IMR-90 (cell line): Measurements from ENCODE around the gene STAG1. TPM values are rescaled to one million over a fixed set of nuclear protein-coding genes. Genes with fewer than 3 reads are reported as not detected.
A peak's percentile ranks its signal among the peaks of the same experiment; 100 is the strongest.

Experiments
- ATAC-seq: fragments of 200-7000 bp; cut with Tn5 transposase; 2 replicates; pipeline ENCODE4 v1.9.1; 2020; ENCODE audit warnings: low read depth, mild to moderate bottlenecking, moderate library complexity
- BruUV-seq: library from RNA; stranded (reverse); fragments of 400-500 nt; replicated peaks from 2 replicates; lab custom pipeline; 2021; lab: Mats Ljungman, UMichigan
- CTCF ChIA-PET: fragments of 300-600 bp; formaldehyde crosslinking; extraction: SDS; loops from one replicate; lab custom pipeline; 2021; ENCODE audit warnings: antibody characterized with exemption; lab: Yijun Ruan, JAX
- POLR2A ChIA-PET: fragments of 300-600 bp; sonication (Branson Sonifier 250); formaldehyde crosslinking; loops from one replicate; lab custom pipeline; 2022; ENCODE audit warnings: antibody characterized with exemption; ENCODE audit not compliant: unreplicated experiment; lab: Charles Lee
- DNase-seq: peaks from one replicate; pipeline ENCODE4 v3.0.0; 2013
- H2AFZ ChIP-seq: replicated peaks from 2 replicates; pipeline ENCODE3; 2013; ENCODE audit warnings: low read length, mild to moderate bottlenecking; ENCODE audit not compliant: poor library complexity
- H2AK5ac ChIP-seq: 2 replicates; pipeline ENCODE4 v1.6.1; 2013; ENCODE audit warnings: low read depth, low read length, inconsistent platforms
- H2AK9ac ChIP-seq: replicated peaks from 2 replicates; pipeline ENCODE3; 2013; ENCODE audit warnings: mild to moderate bottlenecking, low read depth, low read length, moderate library complexity; ENCODE audit not compliant: poor library complexity
- H2BK120ac ChIP-seq: 2 replicates; pipeline ENCODE4 v1.6.1; 2013; ENCODE audit warnings: low read depth, low read length, inconsistent platforms
- H2BK15ac ChIP-seq: 3 replicates; pipeline ENCODE4 v1.6.1; 2013; ENCODE audit warnings: low read depth, low read length, inconsistent platforms
- H2BK20ac ChIP-seq: 2 replicates; pipeline ENCODE4 v1.6.1; 2013; ENCODE audit warnings: low read depth, mild to moderate bottlenecking, inconsistent platforms, low read length, moderate library complexity
- H2BK5ac ChIP-seq: 2 replicates; pipeline ENCODE4 v1.6.1; 2013; ENCODE audit warnings: mild to moderate bottlenecking, low read depth, low read length, inconsistent platforms; ENCODE audit not compliant: poor library complexity, severe bottlenecking
- H3K14ac ChIP-seq: replicated peaks from 2 replicates; pipeline ENCODE4 v1.6.1; 2013; ENCODE audit warnings: low read depth, low read length, inconsistent platforms
- H3K18ac ChIP-seq: 2 replicates; pipeline ENCODE4 v1.6.1; 2013; ENCODE audit warnings: low read depth, low read length, control low read depth
- H3K23ac ChIP-seq: 2 replicates; pipeline ENCODE4 v1.6.1; 2013; ENCODE audit warnings: low read depth, low read length, inconsistent platforms
- H3K27ac ChIP-seq: 2 replicates; pipeline ENCODE4 v1.5.1; 2013; ENCODE audit warnings: mild to moderate bottlenecking, control low read depth, low read length; ENCODE audit not compliant: insufficient read depth
- H3K27me3 ChIP-seq: 2 replicates; pipeline ENCODE4 v1.6.1; 2013; ENCODE audit warnings: low read length; ENCODE audit not compliant: control insufficient read depth, insufficient read depth
- H3K36me3 ChIP-seq: 2 replicates; pipeline ENCODE4 v1.6.1; 2013; ENCODE audit warnings: low read length, mixed read lengths; ENCODE audit not compliant: control insufficient read depth, insufficient read depth
- H3K4ac ChIP-seq: 2 replicates; pipeline ENCODE4 v1.6.1; 2013; ENCODE audit warnings: low read depth, low read length, inconsistent platforms
- H3K4me1 ChIP-seq: 2 replicates; pipeline ENCODE4 v1.6.1; 2013; ENCODE audit warnings: low read length, mixed read lengths; ENCODE audit not compliant: control insufficient read depth, insufficient read depth
- H3K4me2 ChIP-seq: 2 replicates; pipeline ENCODE4 v1.6.1; 2013; ENCODE audit warnings: low read depth, mild to moderate bottlenecking, control low read depth, low read length, moderate library complexity
- H3K4me3 ChIP-seq: 2 replicates; pipeline ENCODE4 v1.5.1; 2013; ENCODE audit warnings: low read depth, mild to moderate bottlenecking, control low read depth, low read length, moderate library complexity; ENCODE audit not compliant: insufficient read depth
- H3K56ac ChIP-seq: 2 replicates; pipeline ENCODE4 v1.6.1; 2013; ENCODE audit warnings: low read length, inconsistent platforms; ENCODE audit not compliant: insufficient read depth; ENCODE audit errors: extremely low read depth
- H3K79me1 ChIP-seq, 2 experiments: 2 replicates each; pipeline ENCODE4 v1.6.1; 2013; ENCODE audit warnings: low read length in 2 of 2, inconsistent platforms in 1 of 2, low read depth in 1 of 2
- H3K9ac ChIP-seq: 2 replicates; pipeline ENCODE4 v1.6.1; 2013; ENCODE audit warnings: low read depth, low read length, control low read depth
- H3K9me1 ChIP-seq: 2 replicates; pipeline ENCODE4 v1.6.1; 2013; ENCODE audit warnings: low read length, inconsistent platforms; ENCODE audit not compliant: insufficient read depth
- H3K9me3 ChIP-seq: 2 replicates; pipeline ENCODE4 v1.6.1; 2013; ENCODE audit warnings: low read length; ENCODE audit not compliant: control insufficient read depth, insufficient read depth
- H4K20me1 ChIP-seq: 2 replicates; pipeline ENCODE4 v1.6.1; 2013; ENCODE audit warnings: low read length, inconsistent platforms; ENCODE audit not compliant: insufficient read depth
- H4K5ac ChIP-seq: 2 replicates; pipeline ENCODE4 v1.6.1; 2013; ENCODE audit warnings: mild to moderate bottlenecking, low read depth, low read length, control low read depth
- H4K8ac ChIP-seq, 2 experiments: 2 replicates each; pipeline ENCODE4 v1.6.1; 2013; ENCODE audit warnings: low read depth in 2 of 2, low read length in 2 of 2, control low read depth in 1 of 2, inconsistent platforms in 1 of 2
- H4K91ac ChIP-seq: 2 replicates; pipeline ENCODE4 v1.6.1; 2013; ENCODE audit warnings: low read depth, low read length, inconsistent platforms; ENCODE audit not compliant: insufficient read depth
- BHLHE40 ChIP-seq: fragments of 150-350 bp; IDR thresholded peaks from 2 replicates; pipeline ENCODE4 v1.6.1; 2016; ENCODE audit warnings: mild to moderate bottlenecking, low read depth, low read length
- MAZ ChIP-seq: IDR thresholded peaks from 2 replicates; pipeline ENCODE4 v1.6.1; 2012; ENCODE audit warnings: low read depth, mild to moderate bottlenecking, low read length, improper control_type of control experiment, moderate library complexity, borderline replicate concordance
- NFE2L2 ChIP-seq: fragments of 150-350 bp; IDR thresholded peaks from 2 replicates; pipeline ENCODE4 v1.6.1; 2016; ENCODE audit warnings: low read depth, mild to moderate bottlenecking, low read length
- RCOR1 ChIP-seq: IDR thresholded peaks from 2 replicates; pipeline ENCODE4 v1.6.1; 2012; ENCODE audit warnings: mild to moderate bottlenecking, low read length, improper control_type of control experiment; ENCODE audit not compliant: insufficient replicate concordance
- RFX5 ChIP-seq: IDR thresholded peaks from 2 replicates; pipeline ENCODE4 v1.8.0; 2012; ENCODE audit warnings: low read depth, mild to moderate bottlenecking, low read length, moderate library complexity
- SMC3 ChIP-seq: fragments of 150-350 bp; IDR thresholded peaks from 2 replicates; pipeline ENCODE4 v1.6.1; 2016; ENCODE audit warnings: low read depth, mild to moderate bottlenecking, antibody characterized with exemption, low read length, moderate library complexity
- WGBS, 2 experiments: methylation state at CpG; one replicate each; pipeline versions ENCODE4 v1.1.5 to v1.1.7; 2013; ENCODE audit warnings: missing lambda C conversion rate in 2 of 2; ENCODE audit not compliant: insufficient read length in 1 of 2; ENCODE audit errors: extremely low coverage in 2 of 2; 5-methylcytosine and 5-hydroxymethylcytosine counted together
- dilution Hi-C: fragments of 300-500 bp; cut with HindIII; formaldehyde crosslinking; loops from one replicate; pipeline ENCODE4 v1.14.3; 2018; ENCODE audit warnings: low sequenced_read_pairs; ENCODE audit not compliant: unreplicated experiment
- in situ Hi-C: fragments of 300-500 bp; cut with MboI; formaldehyde crosslinking; loops from 3 replicates; pipeline ENCODE4 v1.14.3; 2019; ENCODE audit warnings: low sequenced_read_pairs, inconsistent platforms, mixed read lengths
- intact Hi-C: fragments of 100-400 bp; cut with micrococcal nuclease; formaldehyde crosslinking; loops from 2 replicates; pipeline ENCODE4 v1.10.0; 2022
- polyA plus RNA-seq, 3 experiments: library from polyadenylated mRNA; depleted of rRNA; stranded (reverse); fragments of >200 nt; gene quantifications; 2 replicates each; pipeline ENCODE4 v1.2.3, GENCODE V29; 2012; ENCODE audit warnings: low replicate concordance in 1 of 3
- total RNA-seq: library from RNA; depleted of rRNA; stranded (reverse); fragments of >200 nt; gene quantifications from 2 replicates; pipeline ENCODE4 v1.2.3, GENCODE V29; 2012
- TF ChIP-seq, protein P1 (sequence below): fragments of 150-350 bp; IDR thresholded peaks from 2 replicates; pipeline ENCODE4 v1.6.1; 2017; ENCODE audit warnings: mild to moderate bottlenecking, antibody characterized with exemption, low read length, low read depth

The STAG1 gene
- total and polyA plus RNA-seq, 2 of the 4 experiments (the other 2 are of a cell fraction) = 9.6 to 32.3 TPM

DNA sequence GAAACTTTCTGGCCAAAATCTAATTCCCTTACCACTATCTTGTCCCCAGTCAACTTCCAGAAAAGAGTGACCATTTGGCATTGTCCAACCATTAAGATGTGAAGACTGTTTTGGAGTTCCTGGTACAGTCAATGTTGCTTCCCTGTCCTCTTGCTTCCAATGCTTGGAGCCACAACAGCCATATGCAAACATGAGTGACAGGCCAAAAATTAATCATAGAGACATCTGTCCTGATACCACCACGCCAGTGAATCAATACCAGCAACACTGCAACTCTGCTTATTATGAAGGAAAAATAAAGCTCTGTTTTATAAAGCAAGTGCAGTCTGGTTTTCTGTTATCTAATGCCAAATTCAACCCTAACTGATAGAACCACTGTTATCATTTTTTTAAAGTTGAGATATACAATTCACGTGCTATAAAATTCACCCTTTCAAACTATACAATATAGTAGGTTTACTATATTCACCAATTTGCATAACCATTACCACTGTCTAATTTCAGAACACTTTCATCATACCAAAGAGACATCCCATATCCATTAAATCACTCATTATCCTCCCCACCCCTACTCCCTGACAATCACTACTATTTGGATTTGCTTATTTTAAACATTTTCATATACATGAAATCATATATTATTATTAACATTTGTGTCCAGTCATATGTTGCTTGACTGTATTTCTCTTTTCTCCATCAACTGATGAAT is 76.9 kb downstream of the STAG1 start:
- H3K23ac ChIP-seq = peak overlapping the region; percentile 65; the same call in 1 of the 2 replicates
- ATAC-seq (no peak), DNase-seq (no peak)
- in situ Hi-C loops (no loop called here), intact Hi-C loops (no loop called here), dilution Hi-C loops (no loop called here)
- H4K20me1 ChIP-seq = peaks cover 15% of the 10 kb centered on the region; the same call in 1 of the 2 replicates
- H3K79me1 ChIP-seq = peaks cover 26 to 60% of the 10 kb centered on the region in 2 experiments
- WGBS, 2 experiments = no CpG with 5 or more reads among the region's 2 CpGs
- peak overlapping the region; percentile 10; the same call in 1 of the 2 replicates for H3K4ac ChIP-seq
- peaks cover 2% of the 10 kb centered on the region; the same call in 1 of the 2 replicates for H3K36me3 ChIP-seq
- no peaks in the 10 kb centered on the region for H3K9me3 ChIP-seq
- no peaks in the 10 kb centered on the region for H3K27me3 ChIP-seq
- peaks cover 6% of the 10 kb centered on the region for H3K4me1 ChIP-seq
- H2BK15ac ChIP-seq = no peak overlapping the region
- H3K9me1 ChIP-seq = peaks cover 6% of the 10 kb centered on the region
- H3K18ac ChIP-seq = no peak overlapping the region
- no peak overlapping the region for H2AK9ac ChIP-seq
- no peak overlapping the region for H3K56ac ChIP-seq
- H3K14ac ChIP-seq = no peak overlapping the region
- H3K4me3 ChIP-seq = no peak overlapping the region
- H3K27ac ChIP-seq = no peak overlapping the region
- H2BK20ac ChIP-seq = peak overlapping the region; percentile 37; the same call in 1 of the 2 replicates
- H4K5ac ChIP-seq = no peak overlapping the region
- POLR2A ChIA-PET = no interaction called here
- no peak overlapping the region for H4K91ac ChIP-seq
- no peak overlapping the region for H2AK5ac ChIP-seq
- TF ChIP-seq SMC3 = no peak
- TF ChIP-seq MAZ = no peak
- TF ChIP-seq RCOR1 = no peak
- no peak for TF ChIP-seq RFX5
- TF ChIP-seq, protein P1, sequence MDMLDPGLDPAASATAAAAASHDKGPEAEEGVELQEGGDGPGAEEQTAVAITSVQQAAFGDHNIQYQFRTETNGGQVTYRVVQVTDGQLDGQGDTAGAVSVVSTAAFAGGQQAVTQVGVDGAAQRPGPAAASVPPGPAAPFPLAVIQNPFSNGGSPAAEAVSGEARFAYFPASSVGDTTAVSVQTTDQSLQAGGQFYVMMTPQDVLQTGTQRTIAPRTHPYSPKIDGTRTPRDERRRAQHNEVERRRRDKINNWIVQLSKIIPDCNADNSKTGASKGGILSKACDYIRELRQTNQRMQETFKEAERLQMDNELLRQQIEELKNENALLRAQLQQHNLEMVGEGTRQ = no peak
- TF ChIP-seq BHLHE40 = no peak
- no peak for TF ChIP-seq NFE2L2
- 0 out of 2 replicates have a peak overlapping the region, but pooled peaks have one; percentile 13 for H2BK120ac ChIP-seq
- H2BK5ac ChIP-seq = peak overlapping the region; percentile 29
- no peak overlapping the region for H2AFZ ChIP-seq
- no peak overlapping the region for H3K4me2 ChIP-seq
- CTCF ChIA-PET = interaction anchor here (1.6 kb wide), 1 partner anchor 77 kb away, joined by 4 read pairs; the partner anchor contains the start of gene STAG1
- H4K8ac ChIP-seq = no peak overlapping the region; a peak in 1 of 4 replicates
- no peak overlapping the region for H3K9ac ChIP-seq
- no TSS peak for BruUV-seq
